ENCODE measurements around the gene ABHD12.
A peak's percentile ranks its signal among the peaks of the same experiment; 100 is the strongest.
"Not testable (repeated sequence)": the region's sequence is repeated elsewhere in the genome, so short reads cannot be mapped to it uniquely, and the experiment has no call there.

ABHD12 gene

DNA sequence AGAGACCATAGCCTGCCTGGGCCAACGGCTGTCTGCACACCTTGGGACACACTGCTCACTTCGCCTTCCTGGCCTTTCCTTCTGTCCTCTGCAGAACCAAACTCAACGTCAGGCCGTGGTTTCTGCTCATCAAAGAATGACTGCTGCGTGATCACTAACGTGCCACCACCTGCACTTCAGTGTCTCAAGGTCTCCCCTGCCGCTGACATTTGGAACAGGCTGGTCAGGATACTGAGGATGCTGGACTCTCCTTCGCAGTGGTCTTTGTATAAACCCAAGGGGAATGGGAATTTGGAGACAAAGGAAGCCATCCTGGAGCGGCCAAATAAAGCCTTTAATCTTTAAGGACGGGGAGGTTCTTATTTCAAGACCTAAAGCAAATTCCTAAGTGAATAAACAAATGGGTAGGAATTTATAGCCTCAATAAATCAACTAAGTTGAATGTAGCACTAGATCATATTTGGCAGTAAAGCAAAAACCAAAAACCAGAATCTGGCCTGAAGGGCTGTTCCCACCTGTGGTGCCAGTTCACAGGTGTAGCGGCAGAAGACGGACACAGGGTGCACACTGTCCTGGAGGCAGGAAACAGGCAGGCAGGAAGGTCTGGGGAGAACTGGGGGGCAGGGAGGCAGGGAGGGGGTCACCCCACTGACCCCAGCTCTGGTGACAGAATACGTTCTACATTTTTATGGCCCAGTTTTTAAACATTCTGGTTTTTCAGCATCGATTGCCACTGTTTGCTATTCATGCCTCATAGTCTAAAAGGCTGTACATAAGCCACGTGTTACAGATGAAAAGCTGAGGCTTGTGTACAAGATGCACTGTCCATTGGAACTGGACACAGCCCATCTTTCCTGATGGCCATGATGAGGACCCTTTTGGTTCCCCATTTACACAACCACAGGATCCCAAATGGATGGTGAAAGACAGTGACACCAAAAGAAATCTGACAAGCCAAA is 36.6 kb downstream of the ABHD12 start:
- DNase-seq (ENCODE audit: low read depth): no peak

DNA sequence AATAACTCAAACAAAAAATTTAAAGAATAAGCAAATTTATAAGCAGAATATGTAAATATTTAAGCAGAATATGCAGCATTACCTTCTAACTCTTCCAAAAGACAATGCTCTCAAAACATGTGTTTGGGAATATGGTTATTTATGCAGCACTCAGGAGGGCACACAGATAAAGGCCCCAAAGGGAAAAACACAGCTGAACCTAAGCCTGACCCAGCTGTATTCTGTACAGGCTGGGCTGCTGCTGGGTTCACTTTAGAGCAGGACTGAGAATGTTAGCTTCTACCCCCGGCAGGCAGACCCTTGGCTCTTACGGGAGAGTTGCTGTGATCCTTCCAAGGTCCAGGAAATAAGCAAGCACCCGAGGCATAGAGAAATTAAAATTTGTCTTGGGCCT is 37.3 kb downstream of the ABHD12 start:
- no peak for DNase-seq (ENCODE audit: low read depth)

GRCh38 chr20:25352746-25353145 is 37.9 kb downstream of the ABHD12 start:
- no peak for DNase-seq (ENCODE audit: low read depth)

DNA sequence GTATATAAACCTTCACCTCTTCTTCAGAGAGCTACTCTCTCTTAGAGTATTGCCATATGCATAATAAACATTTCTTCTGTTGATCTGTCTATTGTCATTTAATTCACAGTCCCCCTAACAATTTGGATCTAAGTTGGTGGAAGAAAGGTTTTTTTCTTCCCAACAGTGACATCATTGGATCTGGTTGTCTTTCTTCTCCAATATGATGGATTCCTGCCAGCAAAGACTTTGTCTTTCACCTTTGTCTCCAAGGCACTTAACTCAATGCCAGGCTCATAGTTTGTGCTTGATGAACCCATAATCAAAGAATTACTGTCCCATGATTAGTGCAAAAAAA is 39.6 kb downstream of the ABHD12 start:
- DNase-seq (ENCODE audit: low read depth): no peak

- DNase-seq (ENCODE audit: low read depth): no peak
These were observed 44.3 kb downstream of the ABHD12 start for GRCh38 chr20:25346349-25346748.

- DNase-seq (ENCODE audit: low read depth): no peak
These were observed 44.9 kb downstream of the ABHD12 start for GRCh38 chr20:25345721-25346120.

- DNase-seq (ENCODE audit: low read depth): no peak
These were observed 46.0 kb downstream of the ABHD12 start for GRCh38 chr20:25344634-25345033.

DNA sequence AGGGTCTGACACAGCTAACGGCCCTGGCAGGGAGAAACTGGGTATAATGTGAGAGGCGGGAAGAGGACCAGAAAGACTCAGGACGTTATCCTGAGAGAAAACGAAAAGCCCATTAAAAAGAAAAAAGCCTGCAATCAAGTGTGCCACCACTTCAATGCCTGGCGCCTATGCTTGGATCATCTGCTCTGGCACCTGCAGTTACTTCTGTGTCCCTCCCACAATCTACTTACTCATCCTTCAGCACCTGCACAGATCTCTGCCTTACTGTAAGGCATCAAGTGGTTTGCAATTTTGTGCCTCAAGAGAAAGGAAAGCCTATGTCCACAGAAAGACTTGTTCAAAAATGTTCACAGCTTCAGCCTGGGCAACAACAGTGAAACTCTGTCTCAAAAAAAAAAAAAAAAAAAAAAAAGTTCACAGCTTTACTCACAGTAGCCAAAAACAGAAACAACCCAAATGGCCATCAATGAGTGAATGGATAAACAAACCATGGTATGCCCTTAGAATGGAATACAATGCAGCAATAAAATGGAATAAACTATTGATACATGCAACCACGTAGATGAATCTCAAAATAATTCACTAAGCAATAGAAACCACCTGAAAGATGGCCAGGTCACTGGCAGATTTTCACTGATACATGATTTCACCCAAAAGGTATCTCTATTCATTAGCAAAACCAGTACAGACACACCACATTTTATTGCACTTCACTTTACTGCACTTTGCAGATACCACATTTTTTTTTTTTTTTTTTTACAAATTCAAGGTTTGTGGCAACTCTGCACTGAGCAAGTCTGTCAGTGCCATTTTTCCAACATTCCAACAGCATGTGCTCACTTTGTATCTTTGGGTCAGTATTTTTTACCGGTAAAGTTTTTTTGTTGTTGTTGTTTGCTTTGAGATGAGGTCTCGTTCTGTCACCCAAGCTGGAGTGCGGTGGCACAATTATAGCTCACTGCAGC is 48.6 kb downstream of the ABHD12 start:
- DNase-seq (ENCODE audit: low read depth): no peak

- DNase-seq (ENCODE audit: low read depth): no peak
These were observed 50.3 kb downstream of the ABHD12 start for GRCh38 chr20:25340380-25340779.

- DNase-seq (ENCODE audit: low read depth): no peak
These were observed 51.0 kb downstream of the ABHD12 start for GRCh38 chr20:25339608-25340007.

- DNase-seq (ENCODE audit: low read depth): no peak
These were observed 52.3 kb downstream of the ABHD12 start for GRCh38 chr20:25338112-25339023.

DNA sequence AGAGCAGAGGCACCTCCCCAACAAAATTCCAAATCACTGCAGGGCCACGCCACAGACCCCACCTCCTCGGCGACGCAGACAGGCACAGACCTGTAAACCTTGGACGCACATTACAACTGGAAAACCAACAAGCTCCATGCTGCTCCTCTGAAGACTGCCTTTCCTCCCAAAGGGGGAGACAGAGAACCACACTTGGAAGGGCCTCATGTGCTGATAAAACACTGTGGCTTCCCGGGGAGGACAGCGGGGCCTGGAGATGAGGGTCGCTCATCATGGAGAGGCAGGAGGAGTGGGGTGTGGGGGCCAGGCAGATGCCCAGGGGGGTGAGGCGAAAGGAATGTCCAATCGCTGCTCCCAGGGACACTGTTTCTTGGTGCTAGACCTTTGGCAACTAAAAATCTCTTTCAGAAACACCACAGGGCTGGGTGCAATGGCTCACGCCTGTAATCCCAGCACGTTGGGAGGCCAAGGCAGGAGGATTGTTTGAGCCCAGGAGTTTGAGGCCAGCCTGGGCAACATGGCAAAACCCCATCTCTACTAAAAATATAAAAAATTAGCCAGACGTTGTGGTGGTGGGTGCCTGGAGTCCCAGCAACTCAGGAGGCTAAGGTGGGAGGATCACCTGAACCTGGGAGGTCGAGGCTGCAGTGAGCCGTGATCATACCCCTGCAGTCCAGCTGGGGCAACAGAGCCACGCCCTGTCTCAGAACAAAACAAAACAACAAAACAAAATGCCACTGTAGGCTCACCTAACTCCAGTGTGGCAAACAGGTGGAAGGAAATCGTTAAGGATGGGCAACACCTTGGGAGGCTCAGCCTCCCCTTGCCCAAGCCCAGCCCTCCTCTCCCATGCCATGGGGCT is 53.8 kb downstream of the ABHD12 start:
- DNase-seq (ENCODE audit: low read depth): peak; percentile 32

DNA sequence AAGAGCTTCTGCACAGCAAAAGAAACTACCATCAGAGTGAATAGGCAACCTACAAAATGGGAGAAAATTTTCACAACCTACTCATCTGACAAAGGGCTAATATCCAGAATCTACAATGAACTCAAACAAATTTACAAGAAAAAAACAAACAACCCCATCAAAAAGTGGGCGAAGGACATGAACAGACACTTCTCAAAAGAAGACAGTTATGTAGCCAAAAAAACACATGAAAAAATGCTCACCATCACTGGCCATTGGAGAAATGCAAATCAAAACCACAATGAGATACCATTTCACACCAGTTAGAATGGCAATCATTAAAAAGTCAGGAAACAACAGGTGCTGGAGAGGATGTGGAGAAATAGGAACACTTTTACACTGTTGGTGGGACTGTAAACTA is 55.7 kb downstream of the ABHD12 start:
- not testable (repeated sequence) for DNase-seq (ENCODE audit: low read depth)

- DNase-seq (ENCODE audit: low read depth): no peak
These were observed 61.6 kb downstream of the ABHD12 start for GRCh38 chr20:25328954-25329498.

DNA sequence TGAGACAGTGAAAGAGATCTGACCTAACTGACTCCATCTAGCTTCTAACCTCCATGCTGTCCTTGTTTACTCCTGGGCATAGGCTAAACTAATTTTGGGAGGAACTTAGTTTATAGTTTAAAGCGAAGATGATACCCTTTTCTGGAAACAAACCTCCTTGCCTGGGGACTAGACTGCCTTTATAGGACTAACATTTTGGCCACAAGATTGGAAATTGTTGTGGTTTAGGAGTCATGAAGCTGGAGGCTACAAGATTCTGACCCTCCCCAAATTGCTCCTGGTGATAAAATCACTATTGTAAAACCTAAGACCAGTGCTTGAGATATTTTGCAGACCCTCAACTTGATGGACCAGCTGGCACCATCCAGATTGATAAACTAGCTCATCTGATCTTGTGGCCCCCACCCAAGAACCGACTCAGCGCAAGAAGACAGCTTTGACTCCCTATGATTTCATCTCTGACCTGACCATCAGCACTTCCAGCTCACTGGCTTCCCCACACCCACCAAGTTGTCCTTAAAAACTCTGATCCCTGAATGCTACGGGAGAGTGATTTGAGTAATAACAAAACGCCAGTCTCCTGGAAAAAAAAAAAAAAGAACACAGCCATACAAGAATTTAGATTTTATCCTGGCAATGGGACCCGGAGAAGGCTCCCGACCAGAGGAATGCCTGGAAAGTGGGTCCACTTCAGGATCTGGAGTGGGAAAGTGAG is 63.0 kb downstream of the ABHD12 start:
- DNase-seq (ENCODE audit: low read depth): no peak

DNA sequence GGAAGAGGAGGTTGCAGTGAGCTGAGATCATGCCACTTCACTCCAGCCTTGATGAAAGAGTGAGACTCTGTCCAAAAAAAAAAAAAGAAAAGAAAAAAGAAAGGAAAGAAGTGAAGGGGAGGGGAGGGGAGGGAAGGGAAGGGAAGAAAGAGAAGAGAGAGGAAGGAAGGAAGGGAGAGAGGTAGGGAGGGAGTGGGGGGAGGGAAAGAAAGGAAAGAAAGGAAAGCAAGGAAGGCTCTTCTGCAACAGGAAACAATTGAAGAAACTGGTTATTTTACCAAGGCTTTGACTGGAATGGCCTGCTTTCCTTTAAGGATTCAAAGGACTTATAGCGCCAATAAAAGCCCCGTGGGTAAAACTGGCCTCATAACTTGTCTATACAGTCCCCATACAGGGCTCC is 64.6 kb downstream of the ABHD12 start:
- no peak for DNase-seq (ENCODE audit: low read depth)

DNA sequence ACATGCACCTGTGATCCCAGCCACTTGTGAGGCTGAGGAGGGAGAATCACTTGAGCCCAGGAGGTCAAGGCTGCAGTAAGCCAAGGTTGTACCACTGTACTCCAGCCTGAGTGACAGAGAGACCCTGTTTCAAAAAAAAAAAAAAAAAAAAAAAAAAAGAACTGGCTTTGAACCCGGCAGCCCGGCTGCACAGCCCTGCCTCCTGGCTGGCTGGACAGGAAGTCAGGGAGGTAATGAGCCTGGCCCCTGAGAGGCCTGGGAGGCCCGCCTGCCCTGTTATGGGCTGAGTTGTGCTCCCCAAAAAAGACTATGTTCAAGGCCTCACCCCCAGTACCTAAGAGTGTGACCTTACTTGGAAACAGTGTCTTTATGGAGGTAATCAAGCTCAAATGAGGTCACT is 65.6 kb downstream of the ABHD12 start:
- no peak for DNase-seq (ENCODE audit: low read depth)

DNA sequence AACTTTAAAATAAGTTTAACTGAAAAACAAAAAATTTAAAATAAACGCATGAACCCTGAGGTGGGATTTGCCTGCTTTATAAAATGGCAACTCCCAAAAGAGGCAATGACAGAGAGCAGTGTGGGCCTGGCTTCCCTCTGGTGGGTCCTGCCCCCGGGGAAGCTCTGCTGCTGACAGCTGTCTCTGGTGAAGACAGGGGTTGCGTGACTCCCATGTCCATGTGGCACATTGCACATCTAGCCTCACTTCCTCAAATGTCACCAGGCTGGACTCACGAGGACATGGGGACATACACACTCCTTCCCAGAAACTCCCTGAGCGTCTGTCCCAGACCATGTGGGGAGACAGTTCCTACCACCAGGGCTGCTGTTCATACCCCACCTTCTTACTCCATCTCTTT is 66.2 kb downstream of the ABHD12 start:
- DNase-seq (ENCODE audit: low read depth): no peak

DNA sequence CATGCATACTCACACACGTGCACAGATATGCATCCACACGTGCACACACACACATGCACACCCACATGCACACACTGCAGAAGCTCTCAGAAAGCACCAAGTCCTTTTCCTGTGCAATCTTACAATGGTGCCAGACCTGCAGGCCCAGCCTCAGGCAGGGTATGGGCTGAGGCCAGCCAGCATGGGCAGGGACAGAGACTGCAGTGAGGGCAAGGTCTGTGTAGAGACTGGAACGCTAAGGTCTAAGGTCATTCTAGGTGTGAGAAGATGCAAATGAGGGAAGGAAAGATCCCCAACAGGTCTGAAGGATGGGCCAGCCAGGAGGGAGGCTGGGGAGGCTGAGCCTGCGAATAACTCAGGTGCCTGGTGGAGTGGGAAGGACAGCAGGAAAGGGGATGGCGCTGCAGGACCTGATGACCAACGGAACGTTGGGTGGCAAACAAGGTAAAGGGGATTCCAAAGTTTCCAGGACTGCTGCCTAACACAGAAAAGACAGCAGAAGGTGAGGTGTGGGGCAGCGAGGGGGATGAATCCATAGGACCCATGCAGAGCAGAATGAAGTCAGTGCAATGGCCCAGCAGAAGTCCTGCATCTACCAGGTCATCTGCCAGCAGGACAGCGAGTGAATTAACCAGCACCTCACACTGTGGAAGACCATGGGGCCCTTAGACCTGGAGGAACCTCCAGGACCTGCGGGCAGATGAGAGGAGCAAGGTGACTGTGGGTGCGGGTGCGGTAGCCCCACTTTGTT is 67.0 kb downstream of the ABHD12 start:
- DNase-seq (ENCODE audit: low read depth): no peak

All from fibroblast of gingiva (primary cell).